Adrenal gland (tissue), 5 donors: ENCODE results near the gene GNPAT.
"Not testable (repeated sequence)": the region's sequence is repeated elsewhere in the genome, so short reads cannot be mapped to it uniquely, and the experiment has no call there.

Experiments used
- POLR2A ChIP-seq, 2 donors: fragments of 450-650 bp; IDR thresholded peaks; one replicate each; pipeline ENCODE4 v1.6.1; 2017; ENCODE audit warnings: antibody characterized with exemption in 2 of 2, mild to moderate bottlenecking in 2 of 2, moderate library complexity in 1 of 2
- TF ChIP-seq, protein P1 (sequence below), 6 experiments: fragments of 450-650 bp in 4 of 6; fragments of 200-600 bp in 2 of 6; sonication (generic) in 1 of 6; IDR thresholded peaks; 1 replicate in 5 of 6; 2 replicates in 1 of 6; pipeline versions ENCODE4 v1.5.1 to v1.8.0; 2016 to 2021; ENCODE audit warnings: antibody characterized with exemption in 6 of 6, mild to moderate bottlenecking in 2 of 6, moderate library complexity in 1 of 6
- donor health status: DM: no; HTN: no; CAD: no.

DNA sequence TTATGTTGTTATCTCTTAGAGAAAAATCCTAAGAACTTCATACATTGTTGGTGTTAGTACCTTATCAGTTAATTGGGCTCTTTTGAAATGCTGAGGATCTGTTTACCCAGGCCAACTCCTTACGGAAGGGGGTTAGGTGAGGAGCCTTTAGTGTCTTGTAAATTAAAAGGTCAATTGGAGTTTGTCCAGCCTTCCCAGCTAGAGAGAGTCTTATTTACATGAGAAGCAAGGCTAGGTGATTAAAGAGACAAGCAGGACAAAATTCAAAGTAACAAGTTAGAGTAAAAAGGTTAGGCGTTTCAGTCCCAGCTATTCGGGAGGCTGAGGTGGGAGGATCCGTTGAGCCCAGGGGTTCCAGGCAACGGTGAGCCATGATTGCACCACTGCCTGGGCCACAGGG is 28.7 kb upstream of the GNPAT start:
- TF ChIP-seq, protein P1, sequence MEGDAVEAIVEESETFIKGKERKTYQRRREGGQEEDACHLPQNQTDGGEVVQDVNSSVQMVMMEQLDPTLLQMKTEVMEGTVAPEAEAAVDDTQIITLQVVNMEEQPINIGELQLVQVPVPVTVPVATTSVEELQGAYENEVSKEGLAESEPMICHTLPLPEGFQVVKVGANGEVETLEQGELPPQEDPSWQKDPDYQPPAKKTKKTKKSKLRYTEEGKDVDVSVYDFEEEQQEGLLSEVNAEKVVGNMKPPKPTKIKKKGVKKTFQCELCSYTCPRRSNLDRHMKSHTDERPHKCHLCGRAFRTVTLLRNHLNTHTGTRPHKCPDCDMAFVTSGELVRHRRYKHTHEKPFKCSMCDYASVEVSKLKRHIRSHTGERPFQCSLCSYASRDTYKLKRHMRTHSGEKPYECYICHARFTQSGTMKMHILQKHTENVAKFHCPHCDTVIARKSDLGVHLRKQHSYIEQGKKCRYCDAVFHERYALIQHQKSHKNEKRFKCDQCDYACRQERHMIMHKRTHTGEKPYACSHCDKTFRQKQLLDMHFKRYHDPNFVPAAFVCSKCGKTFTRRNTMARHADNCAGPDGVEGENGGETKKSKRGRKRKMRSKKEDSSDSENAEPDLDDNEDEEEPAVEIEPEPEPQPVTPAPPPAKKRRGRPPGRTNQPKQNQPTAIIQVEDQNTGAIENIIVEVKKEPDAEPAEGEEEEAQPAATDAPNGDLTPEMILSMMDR (IDR thresholded peaks at IDR 0.05) = not testable (repeated sequence)
- not testable (repeated sequence) for TF ChIP-seq POLR2A (IDR thresholded peaks at IDR 0.05)
